Thoracic aorta (tissue), 2 donors: ENCODE data around the gene PATE4. TPM values are rescaled to one million over a fixed set of nuclear protein-coding genes. Genes with fewer than 3 reads are reported as not detected.

Source experiments
- ATAC-seq: fragments of 150-250 bp; one replicate; pipeline ENCODE4 v1.8.0; 2017; ENCODE audit warnings: low read depth; ENCODE audit not compliant: insufficient number of reproducible peaks, low FRiP score
- DNase-seq: peaks from one replicate; pipeline ENCODE4 v3.0.0-alpha.2; 2020; ENCODE audit warnings: low spot score
- H3K27ac ChIP-seq, 2 donors: fragments of 200-600 bp; sonication (generic); 1 replicate in 1 of 2; 2 replicates in 1 of 2; pipeline ENCODE4 v1.5.1; 2016; ENCODE audit warnings: mild to moderate bottlenecking in 2 of 2, moderate library complexity in 2 of 2
- H3K27me3 ChIP-seq: fragments of 200-600 bp; sonication (generic); replicated peaks from 2 replicates; pipeline ENCODE4 v1.6.0; 2016; ENCODE audit warnings: mild to moderate bottlenecking; ENCODE audit not compliant: insufficient read depth
- H3K36me3 ChIP-seq: fragments of 200-600 bp; sonication (generic); one replicate; pipeline ENCODE4 v1.5.1; 2016
- H3K4me1 ChIP-seq, 2 donors: fragments of 200-600 bp; sonication (generic); 1 replicate in 1 of 2; 2 replicates in 1 of 2; pipeline versions ENCODE4 v1.5.1 to v1.6.0; 2016; ENCODE audit warnings: low read depth in 2 of 2, mild to moderate bottlenecking in 1 of 2; ENCODE audit not compliant: control insufficient read depth in 1 of 2
- H3K4me3 ChIP-seq: fragments of 200-600 bp; sonication (generic); 2 replicates; pipeline ENCODE4 v1.5.1; 2016; ENCODE audit warnings: mild to moderate bottlenecking
- H3K9me3 ChIP-seq: fragments of 200-600 bp; sonication (generic); 2 replicates; pipeline ENCODE4 v1.5.1; 2016
- total RNA-seq, 2 donors: library from RNA; depleted of rRNA; stranded (reverse); fragments of >200 nt; gene quantifications; one replicate each; pipeline versions ENCODE4 v1.1.0 to v1.2.3, GENCODE V29; 2016
- TF ChIP-seq, protein P1 (sequence below): fragments of 200-600 bp; sonication (generic); IDR thresholded peaks from one replicate; pipeline ENCODE4 v1.5.1; 2019; ENCODE audit warnings: antibody characterized with exemption

PATE4 gene
- total RNA-seq, 2 donors from 2014 or later = not detected

- H3K4me3 ChIP-seq = no peak overlapping the region
- TF ChIP-seq, protein P1, sequence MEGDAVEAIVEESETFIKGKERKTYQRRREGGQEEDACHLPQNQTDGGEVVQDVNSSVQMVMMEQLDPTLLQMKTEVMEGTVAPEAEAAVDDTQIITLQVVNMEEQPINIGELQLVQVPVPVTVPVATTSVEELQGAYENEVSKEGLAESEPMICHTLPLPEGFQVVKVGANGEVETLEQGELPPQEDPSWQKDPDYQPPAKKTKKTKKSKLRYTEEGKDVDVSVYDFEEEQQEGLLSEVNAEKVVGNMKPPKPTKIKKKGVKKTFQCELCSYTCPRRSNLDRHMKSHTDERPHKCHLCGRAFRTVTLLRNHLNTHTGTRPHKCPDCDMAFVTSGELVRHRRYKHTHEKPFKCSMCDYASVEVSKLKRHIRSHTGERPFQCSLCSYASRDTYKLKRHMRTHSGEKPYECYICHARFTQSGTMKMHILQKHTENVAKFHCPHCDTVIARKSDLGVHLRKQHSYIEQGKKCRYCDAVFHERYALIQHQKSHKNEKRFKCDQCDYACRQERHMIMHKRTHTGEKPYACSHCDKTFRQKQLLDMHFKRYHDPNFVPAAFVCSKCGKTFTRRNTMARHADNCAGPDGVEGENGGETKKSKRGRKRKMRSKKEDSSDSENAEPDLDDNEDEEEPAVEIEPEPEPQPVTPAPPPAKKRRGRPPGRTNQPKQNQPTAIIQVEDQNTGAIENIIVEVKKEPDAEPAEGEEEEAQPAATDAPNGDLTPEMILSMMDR = no peak
- no peaks in the 10 kb centered on the region for H3K9me3 ChIP-seq
- no peak for DNase-seq
- no peak overlapping the region for H3K27ac ChIP-seq
- H3K27me3 ChIP-seq = no peaks in the 10 kb centered on the region
- ATAC-seq = no peak
- H3K36me3 ChIP-seq = no peaks in the 10 kb centered on the region
- no peaks in the 10 kb centered on the region for H3K4me1 ChIP-seq
These were observed 40.9 kb downstream of the PATE4 start for GRCh38 chr11:125873881-125874555.

- ATAC-seq (peak; percentile 90), DNase-seq (no peak)
- Histone ChIP-seq H3K4me1 (no peaks in the 10 kb centered on the region), H3K27ac (no peak overlapping the region), H3K4me3 (no peak overlapping the region), H3K27me3 (no peaks in the 10 kb centered on the region), H3K9me3 (no peaks in the 10 kb centered on the region), H3K36me3 (no peaks in the 10 kb centered on the region)
- TF ChIP-seq, protein P1 = peak; percentile 67
These were observed 41.5 kb downstream of the PATE4 start for GRCh38 chr11:125874556-125875124.

- H3K9me3 ChIP-seq = no peaks in the 10 kb centered on the region
- ATAC-seq (no peak), DNase-seq (no peak)
- TF ChIP-seq, protein P1 = no peak
- no peaks in the 10 kb centered on the region for H3K27me3 ChIP-seq
- no peaks in the 10 kb centered on the region for H3K4me1 ChIP-seq
- H3K4me3 ChIP-seq = no peak overlapping the region
- no peak overlapping the region for H3K27ac ChIP-seq
- no peaks in the 10 kb centered on the region for H3K36me3 ChIP-seq
These were observed 48.2 kb downstream of the PATE4 start for GRCh38 chr11:125881291-125881690.

- Histone ChIP-seq H3K9me3 (no peaks in the 10 kb centered on the region), H3K27ac (no peak overlapping the region), H3K4me1 (peaks cover 0 to 2% of the 10 kb centered on the region in 2 donors), H3K4me3 (no peak overlapping the region), H3K27me3 (no peaks in the 10 kb centered on the region), H3K36me3 (no peaks in the 10 kb centered on the region)
- no peak for ATAC-seq
- TF ChIP-seq, protein P1 = no peak
- no peak for DNase-seq
These were observed 50.3 kb downstream of the PATE4 start for GRCh38 chr11:125883375-125883774.

- Histone ChIP-seq H3K4me1 (peaks cover 0 to 3% of the 10 kb centered on the region in 2 donors), H3K4me3 (peak overlapping the region; percentile 89), H3K9me3 (no peaks in the 10 kb centered on the region), H3K36me3 (no peaks in the 10 kb centered on the region), H3K27me3 (no peaks in the 10 kb centered on the region), H3K27ac (peak overlapping the region; percentile 72 to 92)
- DNase-seq = no peak
- ATAC-seq = peak; percentile 21
- TF ChIP-seq, protein P1 = no peak
These were observed 53.9 kb downstream of the PATE4 start for GRCh38 chr11:125886997-125887372.
